Measurements from ENCODE around the gene FTO. TPM values are rescaled to one million over a fixed set of nuclear protein-coding genes. Genes with fewer than 3 reads are reported as not detected.

Gene FTO
- total and polyA plus RNA-seq, 2 of the 8 experiments (the other 6 are each of a cell fraction or from before 2014, with no cell fraction given) = 34.5 to 59.8 TPM

DNA sequence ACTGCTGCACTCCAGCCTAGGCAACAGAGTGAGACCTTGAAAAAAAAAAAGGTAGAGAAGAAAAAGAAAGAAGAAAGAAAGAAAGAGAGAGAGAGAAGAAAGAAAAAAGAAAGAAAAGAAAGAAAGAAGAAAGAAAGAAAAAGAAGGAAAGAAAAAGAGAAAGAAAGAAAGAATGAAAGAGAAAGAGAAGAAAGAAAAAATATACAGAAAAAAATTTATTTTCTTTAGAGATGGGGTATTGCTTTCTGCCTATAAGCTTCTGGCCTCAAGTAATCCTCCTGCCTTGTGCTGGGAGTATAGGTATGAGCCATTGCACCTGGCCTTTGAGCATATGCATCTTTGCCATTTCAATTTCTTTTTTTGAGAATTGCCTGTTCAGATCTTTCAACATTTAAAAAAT lies 425.9 kb downstream of the FTO start:
- Histone ChIP-seq H4K91ac (replicated peaks; ENCODE audit: insufficient read length, low read length) (no peak overlapping the region), H4K20me1 (replicated peaks in 1 of 2; ENCODE audit: control insufficient read depth in 1 of 2, insufficient read depth in 2 of 2, low read length in 2 of 2) (no peaks in the 10 kb centered on the region), H2AFZ (ENCODE audit: low read length) (no peak overlapping the region), H3K27ac (ENCODE audit: low read depth, low read length) (no peak overlapping the region), H3K36me3 (ENCODE audit: control insufficient read depth in 2 of 4, insufficient read depth in 4 of 4, low read length in 3 of 4) (no peaks in the 10 kb centered on the region), H3K27me3 (replicated peaks in 1 of 4; ENCODE audit: control insufficient read depth in 3 of 4, extremely low read depth in 1 of 4, insufficient read depth in 3 of 4, low read length in 3 of 4) (no peaks in the 10 kb centered on the region), H4K8ac (ENCODE audit: extremely low read depth, insufficient read depth, low read length) (no peak overlapping the region), H2BK12ac (ENCODE audit: low read depth, low read length) (no peak overlapping the region), H3K23ac (ENCODE audit: insufficient read length) (no peak overlapping the region), H3K23me2 (ENCODE audit: low read depth, low read length) (no peaks in the 10 kb centered on the region), H3K4me1 (replicated peaks in 1 of 4; ENCODE audit: control insufficient read depth in 3 of 4, insufficient read depth in 4 of 4, low read length in 3 of 4) (0 out of 7 replicates have a peak, but pooled peaks cover 0 to 2% (median 0%) of the 10 kb centered on the region in 4 experiments), H3K4me3 (ENCODE audit: extremely low read depth in 1 of 4, insufficient read depth in 2 of 4, low read depth in 3 of 4, low read length in 4 of 4) (no peak overlapping the region), H2BK5ac (ENCODE audit: low read depth, low read length) (no peak overlapping the region), H3K79me1 (ENCODE audit: low read depth, low read length) (no peaks in the 10 kb centered on the region), H3K4ac (replicated peaks; ENCODE audit: insufficient read length, low read depth, low read length) (no peak overlapping the region), H3K9me3 (ENCODE audit: insufficient read depth in 2 of 2, low read depth in 1 of 2, low read length in 1 of 2) (no peaks in the 10 kb centered on the region), H4K5ac (ENCODE audit: insufficient read length, low read depth, low read length) (no peak overlapping the region), H3K79me2 (ENCODE audit: control insufficient read depth in 1 of 2, insufficient read depth in 2 of 2, low read length in 2 of 2) (no peaks in the 10 kb centered on the region), H3K56ac (replicated peaks; ENCODE audit: insufficient read length, low read depth, low read length) (no peak overlapping the region), H2BK15ac (ENCODE audit: low read length) (no peak overlapping the region), H2AK5ac (ENCODE audit: low read depth, low read length) (no peak overlapping the region), H3K18ac (ENCODE audit: extremely low read depth, low read length) (no peak overlapping the region), H2BK120ac (replicated peaks; ENCODE audit: low read depth, low read length) (no peak overlapping the region), H3K9ac (replicated peaks in 1 of 4; ENCODE audit: extremely low read depth in 1 of 4, low read depth in 3 of 4, low read length in 3 of 4) (no peak overlapping the region), H2BK20ac (ENCODE audit: low read length) (no peak overlapping the region), H3K14ac (ENCODE audit: insufficient read length) (no peak overlapping the region), H3K4me2 (ENCODE audit: insufficient read depth in 1 of 2, low read depth in 2 of 2, low read length in 2 of 2) (no peak overlapping the region)
- no peak for DNase-seq (ENCODE audit: low read depth in 1 of 2, low spot score in 2 of 2)
- ChIA-PET CTCF (ENCODE audit: partially characterized antibody) (no interaction called here), POLR2A (ENCODE audit: partially characterized antibody) (no interaction called here)
- FAIRE-seq = no peak
- TF ChIP-seq CBX5 (IDR thresholded peaks at IDR 0.05; ENCODE audit: low read depth, low read length) = no peak
- TF ChIP-seq TAF7 (optimal IDR thresholded peaks at IDR 0.05; ENCODE audit: borderline replicate concordance, low read depth, low read length) = no peak
- TF ChIP-seq, protein P1, sequence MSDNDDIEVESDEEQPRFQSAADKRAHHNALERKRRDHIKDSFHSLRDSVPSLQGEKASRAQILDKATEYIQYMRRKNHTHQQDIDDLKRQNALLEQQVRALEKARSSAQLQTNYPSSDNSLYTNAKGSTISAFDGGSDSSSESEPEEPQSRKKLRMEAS (IDR thresholded peaks at IDR 0.05) = no peak
- no peak for TF ChIP-seq TEAD4 (IDR thresholded peaks at IDR 0.05; ENCODE audit: low read depth, low read length)
- no peak for TF ChIP-seq POLR2A (IDR thresholded peaks at IDR 0.05; ENCODE audit: control extremely low read depth in 1 of 2, low read depth in 2 of 2, low read length in 2 of 2)
- no peak for TF ChIP-seq POU5F1 (IDR thresholded peaks at IDR 0.05; ENCODE audit: low read depth, low read length)
- TF ChIP-seq GTF2F1 (IDR thresholded peaks at IDR 0.05; ENCODE audit: borderline replicate concordance, low read depth, low read length) = no peak
- TF ChIP-seq CHD1 (IDR thresholded peaks at IDR 0.05; ENCODE audit: low read depth, low read length) = no peak
- no peak for TF ChIP-seq YY1 (IDR thresholded peaks at IDR 0.05; ENCODE audit: low read depth, low read length)

Measured in H1 (cell line).